SK-N-MC (cell line): ENCODE data around the gene IGFL3.

Experiments used
- EZH2 ChIP-seq: fragments of 200-600 bp; sonication (generic); IDR thresholded peaks from one replicate; pipeline ENCODE4 v1.6.1; 2017; ENCODE audit warnings: antibody characterized with exemption
- POLR2AphosphoS5 ChIP-seq: IDR thresholded peaks from 2 replicates; pipeline ENCODE4 v1.6.1; 2012; ENCODE audit warnings: mild to moderate bottlenecking, low read depth, low read length, borderline replicate concordance

- TF ChIP-seq POLR2AphosphoS5 (no peak), EZH2 (no peak)
Observed at GRCh38 chr19:46137915-46138473, 13.5 kb upstream of the IGFL3 start.
